Measurements from ENCODE around the gene STON2.
A peak's percentile ranks its signal among the peaks of the same experiment; 100 is the strongest.

The STON2 gene

GRCh38 chr14:81331229-81332021 lies 68.7 kb downstream of the STON2 start:
- DNase-seq (ENCODE audit: low spot score): no peak

GRCh38 chr14:81330619-81331122 lies 69.5 kb downstream of the STON2 start:
- no peak for DNase-seq (ENCODE audit: low spot score)

DNA sequence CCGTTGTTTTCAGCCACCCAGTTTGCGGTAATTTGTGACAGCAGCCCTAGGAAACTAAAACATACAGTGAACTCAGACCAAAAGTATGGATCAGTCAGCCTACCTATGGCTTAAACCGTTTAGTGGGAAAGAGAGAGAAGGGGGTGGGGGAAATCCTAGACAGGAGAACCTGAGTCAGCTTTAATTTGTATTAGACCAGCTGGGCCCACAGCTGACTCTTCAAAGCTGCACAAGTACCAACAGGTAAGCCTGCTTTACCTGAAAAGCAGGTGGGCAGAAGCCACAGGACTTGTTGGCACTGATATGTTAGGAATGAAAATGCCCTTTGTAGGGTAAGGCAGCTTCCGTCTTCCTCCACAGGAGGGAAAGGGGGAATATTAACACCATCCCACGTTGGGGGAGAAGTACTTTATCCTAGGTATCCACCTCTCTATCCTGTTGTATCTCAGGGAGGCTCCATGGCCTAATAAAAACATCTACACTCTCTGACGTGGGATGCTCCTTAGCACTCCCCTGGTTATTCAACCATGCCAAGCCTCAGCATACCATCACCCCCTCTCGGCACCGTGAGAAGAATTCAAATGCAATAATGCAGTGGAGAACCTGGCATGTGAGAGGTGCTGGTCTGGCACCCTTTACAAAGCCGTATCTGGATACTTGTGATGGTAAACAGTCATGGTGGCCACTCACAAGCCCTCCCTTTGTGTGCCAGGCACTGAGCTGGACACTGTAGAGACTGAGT lies 70.3 kb downstream of the STON2 start:
- no peak for DNase-seq (ENCODE audit: low spot score)

DNA sequence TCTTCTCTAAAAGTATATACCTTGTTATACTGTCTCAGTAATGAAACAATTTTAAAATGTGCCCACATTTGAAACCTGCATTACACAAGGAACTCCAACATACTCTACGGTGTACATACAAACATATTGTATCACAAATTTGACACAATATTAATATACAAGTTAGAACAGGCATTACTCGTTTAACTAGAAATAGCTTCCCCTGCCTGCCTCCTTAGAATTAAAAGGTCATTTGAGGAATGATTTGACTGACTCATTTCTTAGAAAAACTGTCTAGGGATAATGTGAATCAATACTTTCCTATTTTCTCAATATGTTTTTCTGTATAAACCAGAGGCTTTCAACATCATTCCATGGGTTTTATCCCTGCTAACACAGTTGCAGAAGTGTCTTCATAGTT lies 73.7 kb downstream of the STON2 start:
- no peak for DNase-seq (ENCODE audit: low spot score)

- no peak for DNase-seq (ENCODE audit: low spot score)
Measured at GRCh38 chr14:81324011-81324410, 76.1 kb downstream of the STON2 start.

- DNase-seq (ENCODE audit: low spot score): no peak
Measured at GRCh38 chr14:81323093-81323492, 77.0 kb downstream of the STON2 start.

- no peak for DNase-seq (ENCODE audit: low spot score)
Measured at GRCh38 chr14:81319946-81320345, 80.2 kb downstream of the STON2 start.

- DNase-seq (ENCODE audit: low spot score): no peak
Measured at GRCh38 chr14:81319314-81319713, 80.8 kb downstream of the STON2 start.

DNA sequence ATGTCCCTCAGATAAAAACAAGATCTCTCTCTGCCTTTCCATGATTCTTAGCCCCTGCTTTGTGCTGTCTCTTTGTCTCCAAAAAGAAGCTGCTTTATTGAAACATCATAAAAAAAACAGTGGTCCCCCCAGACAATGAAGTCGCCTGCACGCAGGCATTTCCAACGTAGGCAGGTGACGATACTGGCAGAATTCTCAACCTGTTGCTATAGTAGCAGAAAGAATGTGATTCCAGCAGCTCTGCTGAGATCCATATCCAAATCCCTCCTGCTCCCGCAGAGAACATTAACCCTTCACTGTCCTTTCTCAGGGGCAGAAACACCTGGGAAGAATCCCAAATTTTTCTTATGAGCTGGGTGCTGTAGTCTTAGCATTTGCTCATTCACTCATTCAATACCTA lies 84.8 kb downstream of the STON2 start:
- no peak for DNase-seq (ENCODE audit: low spot score)

DNA sequence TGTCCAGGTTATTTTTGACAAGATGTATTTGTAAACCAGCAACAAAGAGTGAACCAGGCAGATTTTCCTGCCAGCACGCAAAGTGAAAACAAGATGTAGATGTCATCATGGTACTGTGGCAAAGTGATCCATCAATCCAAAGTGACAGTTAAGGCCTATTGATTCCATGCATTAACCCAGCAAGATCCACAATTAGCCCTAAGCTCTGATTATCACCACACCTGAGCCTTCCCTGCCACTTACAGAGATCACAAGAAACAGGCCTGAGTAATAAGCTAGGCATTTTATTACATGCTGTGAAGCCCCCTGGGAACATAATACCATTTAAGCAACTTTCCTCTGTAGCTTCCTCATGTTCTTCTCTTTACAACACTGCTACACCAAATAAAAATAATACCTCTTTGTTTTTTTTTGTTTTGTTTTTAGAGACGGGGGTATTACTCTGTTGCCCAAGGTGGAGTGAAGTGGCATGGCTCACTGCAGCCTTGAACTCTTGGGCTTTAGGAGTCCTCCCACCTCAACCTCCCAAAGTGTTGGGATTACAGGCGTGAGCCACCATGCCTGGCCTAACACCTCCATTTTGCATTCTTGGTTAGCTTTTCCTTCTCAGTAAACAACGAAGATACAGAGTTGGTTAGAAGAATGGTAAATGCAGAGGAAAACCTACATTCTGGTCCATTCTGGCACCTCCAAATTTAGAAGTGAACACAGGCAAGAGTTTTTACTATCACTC lies 85.5 kb downstream of the STON2 start:
- DNase-seq (ENCODE audit: low spot score): no peak

GRCh38 chr14:81313775-81314429 lies 86.2 kb downstream of the STON2 start:
- no peak for DNase-seq (ENCODE audit: low spot score)

DNA sequence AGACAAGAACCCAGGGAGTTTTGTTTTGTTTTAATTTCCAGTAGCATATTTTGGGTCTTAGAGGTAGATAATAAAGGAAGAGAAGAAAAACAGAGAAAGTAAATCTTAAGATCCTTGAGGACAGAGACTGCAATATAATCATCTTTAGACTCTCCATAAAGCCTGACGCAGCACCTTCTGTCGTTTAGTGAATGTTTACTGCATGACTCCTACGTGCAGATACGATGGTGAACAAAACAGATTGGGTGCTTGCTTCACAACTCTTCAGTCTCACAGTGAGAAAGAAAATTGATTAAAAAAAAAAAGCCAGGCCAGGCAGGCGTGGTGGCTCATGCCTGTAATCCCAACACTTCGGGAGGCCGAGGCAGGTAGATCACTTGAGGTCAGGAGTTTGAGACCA lies 86.9 kb downstream of the STON2 start:
- DNase-seq (ENCODE audit: low spot score): no peak

DNA sequence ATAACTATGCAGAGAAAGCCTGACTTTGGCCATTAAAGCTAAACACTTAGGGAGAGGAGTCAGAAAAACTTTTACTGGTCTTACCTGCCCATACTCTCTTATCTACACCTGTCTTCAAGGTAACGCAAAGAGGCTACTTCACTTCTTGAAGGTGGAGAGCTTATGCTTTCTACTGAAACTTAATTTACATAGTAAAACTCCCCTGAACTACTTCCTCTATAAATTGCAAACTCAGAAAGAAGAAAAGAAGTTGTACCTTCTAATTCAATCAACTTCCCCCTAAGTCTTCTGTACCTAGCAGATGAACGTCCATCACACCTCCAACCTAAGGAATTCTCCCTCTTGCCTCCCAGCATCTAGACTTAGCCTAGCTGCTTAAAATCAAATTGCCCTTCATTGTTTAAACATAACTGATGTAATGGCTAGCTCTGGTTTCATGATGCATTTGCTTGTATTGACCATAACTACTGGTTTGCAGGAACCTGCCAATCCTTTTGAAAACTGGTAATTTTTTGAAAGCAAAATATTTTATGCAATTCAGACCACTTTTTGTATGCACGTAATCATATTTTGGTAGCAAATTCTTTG lies 87.7 kb downstream of the STON2 start:
- DNase-seq (ENCODE audit: low spot score): peak; percentile 7

GRCh38 chr14:81311778-81312177 lies 88.3 kb downstream of the STON2 start:
- DNase-seq (ENCODE audit: low spot score): peak; percentile 6

GRCh38 chr14:81311141-81311540 lies 89.0 kb downstream of the STON2 start:
- DNase-seq (ENCODE audit: low spot score): peak; percentile 41

DNA sequence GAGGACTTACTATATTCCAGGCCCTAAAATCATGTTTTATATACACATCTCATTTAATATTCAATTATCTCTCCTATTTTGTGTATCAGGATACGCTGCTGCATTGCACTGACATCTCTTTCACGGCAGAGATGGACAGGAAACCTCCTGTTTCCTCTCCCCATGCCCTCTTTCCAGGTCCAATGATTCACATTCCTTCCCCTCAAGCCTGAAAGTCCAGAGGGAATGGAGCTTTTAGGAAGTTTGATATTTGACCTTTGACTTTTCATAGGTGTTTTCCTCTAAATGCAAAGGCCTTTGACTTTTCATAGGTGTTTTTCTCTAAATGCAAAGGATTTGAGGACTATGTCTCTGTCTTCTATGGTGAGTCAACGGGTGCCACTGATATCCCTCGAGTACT lies 89.5 kb downstream of the STON2 start:
- DNase-seq (ENCODE audit: low spot score): no peak

- no peak for DNase-seq (ENCODE audit: low spot score)
Measured at GRCh38 chr14:81309511-81309910, 90.6 kb downstream of the STON2 start.

DNA sequence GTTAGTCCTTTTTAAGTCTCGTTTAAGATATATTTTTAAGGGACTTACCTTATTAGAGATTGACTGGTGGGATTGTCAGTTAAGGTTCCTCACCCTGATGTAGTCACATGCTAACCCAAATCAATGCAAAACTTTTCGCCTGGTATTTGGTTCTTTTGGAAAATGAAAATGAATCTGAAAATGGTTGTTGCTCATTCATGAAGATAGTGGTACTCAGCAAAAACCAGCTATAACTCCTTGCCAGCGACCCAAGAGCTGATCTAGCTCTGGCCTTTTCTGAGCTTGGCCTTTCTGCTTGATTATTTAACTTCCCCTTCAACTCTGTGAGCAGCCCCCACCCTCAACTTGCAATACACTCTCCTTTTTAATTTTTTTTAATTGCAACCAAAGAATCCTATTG lies 94.4 kb downstream of the STON2 start:
- DNase-seq (ENCODE audit: low spot score): peak; percentile 25

DNA sequence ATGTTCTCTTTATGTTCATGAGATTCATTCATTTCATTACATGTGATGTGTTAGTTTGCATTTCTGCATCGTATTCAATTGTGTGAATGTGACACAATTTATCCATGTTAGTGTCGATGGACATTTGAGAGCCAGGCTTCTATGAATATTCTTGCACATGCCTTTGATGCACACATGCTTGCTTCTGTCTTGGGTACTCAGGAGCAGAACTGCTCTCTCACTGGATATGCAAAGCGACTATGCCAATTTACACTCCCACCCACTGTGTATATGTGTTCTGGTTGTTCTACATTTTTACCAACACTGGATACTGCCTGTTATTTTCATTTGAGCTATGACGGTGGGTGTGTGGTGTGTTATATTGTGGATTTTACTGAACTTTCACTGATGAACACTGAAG lies 95.1 kb downstream of the STON2 start:
- DNase-seq (ENCODE audit: low spot score): peak; percentile 32

DNA sequence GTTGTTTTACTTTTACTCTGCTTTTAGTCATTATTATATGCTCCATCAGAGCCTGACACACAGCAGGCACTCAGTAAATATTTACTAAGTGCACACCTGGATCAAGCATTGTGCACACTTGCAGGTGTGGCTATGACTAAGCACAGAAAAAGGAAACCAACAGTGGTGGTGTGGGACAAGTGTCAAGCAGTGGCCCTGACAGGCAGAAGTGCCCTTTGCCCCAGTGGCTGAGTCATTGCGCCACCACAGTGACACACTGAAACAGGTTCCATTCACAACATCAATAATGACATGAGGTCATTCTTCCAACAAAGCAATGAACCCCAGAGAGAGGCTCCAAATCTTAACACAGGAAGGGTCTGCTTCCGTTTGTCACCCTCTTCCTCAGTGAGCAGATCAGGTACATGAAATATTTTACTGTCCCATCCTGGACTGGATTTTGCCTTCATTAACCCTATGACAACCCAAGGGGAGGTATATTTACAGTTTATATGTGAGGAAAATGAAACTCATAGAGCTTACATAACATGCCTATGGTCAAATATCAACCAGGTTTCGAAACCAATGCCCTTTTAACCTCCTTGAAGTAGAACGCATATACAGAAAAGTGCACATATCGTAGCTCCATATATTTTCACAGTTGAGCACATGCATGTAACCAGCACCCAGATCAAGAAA lies 96.7 kb downstream of the STON2 start:
- peak; percentile 28 for DNase-seq (ENCODE audit: low spot score)

DNA sequence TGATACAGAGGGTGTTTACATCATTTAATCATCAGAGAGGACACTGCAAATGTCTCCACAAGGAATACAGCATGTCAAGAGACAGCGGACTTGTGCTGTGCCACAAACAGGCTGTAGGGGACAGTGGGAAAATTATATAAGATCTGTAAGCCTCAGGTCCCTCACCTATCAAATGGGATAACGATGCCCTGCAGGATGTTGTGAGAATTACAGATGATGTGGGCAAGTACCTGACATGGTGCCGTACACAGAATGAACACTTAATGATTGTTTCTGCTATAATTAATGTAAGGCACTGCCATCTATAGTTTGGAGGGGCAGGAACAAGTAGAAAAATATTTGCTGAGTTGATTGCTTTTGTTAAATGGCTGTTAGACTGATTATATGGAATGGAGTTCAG lies 97.5 kb downstream of the STON2 start:
- DNase-seq (ENCODE audit: low spot score): peak; percentile 57

Data from NAMALWA (cell line).